Endothelial cell of umbilical vein (primary cell): ENCODE results near the gene GSTA2. TPM values are rescaled to one million over a fixed set of nuclear protein-coding genes. Genes with fewer than 3 reads are reported as not detected.
"Not testable (repeated sequence)": the region's sequence is repeated elsewhere in the genome, so short reads cannot be mapped to it uniquely, and the experiment has no call there.

Source experiments
- BruUV-seq: library from RNA; stranded (reverse); fragments of 400-500 nt; replicated peaks from 2 replicates; lab custom pipeline; 2021; lab: Mats Ljungman, UMichigan
- CTCF ChIA-PET: fragments of 300-600, 350-600 bp; sonication (Branson Sonifier 250); formaldehyde crosslinking; loops from one replicate; lab custom pipeline; 2021; ENCODE audit warnings: antibody characterized with exemption, inconsistent platforms; lab: Charles Lee
- POLR2A ChIA-PET: fragments of 300-600, 350-600 bp; sonication (Branson Sonifier 250); formaldehyde crosslinking; loops from one replicate; lab custom pipeline; 2021; ENCODE audit warnings: antibody characterized with exemption, inconsistent platforms; lab: Charles Lee
- DNase-seq: peaks from one replicate; pipeline ENCODE4 v3.0.0-alpha.2; 2011; ENCODE audit warnings: low read depth, low spot score
- FAIRE-seq: peaks from 2 replicates; lab custom pipeline; 2011; peaks lifted over from hg19 to GRCh38; lab: Jason Lieb, UNC
- H2AFZ ChIP-seq: 2 replicates; pipeline ENCODE4 v1.6.0; 2012; ENCODE audit warnings: low read depth, low read length, control low read depth, inconsistent platforms
- H3K27ac ChIP-seq: 2 replicates; pipeline ENCODE4 v1.5.1; 2011; ENCODE audit warnings: low read depth, mild to moderate bottlenecking, control low read depth, low read length, moderate library complexity; ENCODE audit not compliant: insufficient read depth
- H3K27me3 ChIP-seq, 2 experiments: 2 replicates each; pipeline versions ENCODE4 v1.6.0 to v1.6.1; 2011; ENCODE audit warnings: low read length in 2 of 2, mixed read lengths in 1 of 2; ENCODE audit not compliant: control insufficient read depth in 2 of 2, insufficient read depth in 2 of 2
- H3K36me3 ChIP-seq, 2 experiments: 2 replicates in 1 of 2; 3 replicates in 1 of 2; pipeline ENCODE4 v1.5.1; 2011; ENCODE audit warnings: low read length in 2 of 2, mild to moderate bottlenecking in 1 of 2, moderate library complexity in 1 of 2; ENCODE audit not compliant: control insufficient read depth in 2 of 2, insufficient read depth in 2 of 2; ENCODE audit errors: extremely low read depth in 1 of 2
- H3K4me1 ChIP-seq: 3 replicates; pipeline ENCODE4 v1.5.1; 2011; ENCODE audit warnings: mild to moderate bottlenecking, low read length; ENCODE audit not compliant: control insufficient read depth, insufficient read depth; ENCODE audit errors: extremely low read depth
- H3K4me2 ChIP-seq: 2 replicates; pipeline ENCODE4 v1.6.1; 2011; ENCODE audit warnings: low read length, control low read depth, mixed read lengths; ENCODE audit not compliant: insufficient read depth
- H3K4me3 ChIP-seq, 3 experiments: fragments of 200-600 bp in 1 of 3; sonication (generic), shearing (Covaris generic) in 1 of 3; replicated peaks in 1 of 3; 2 replicates each; pipeline ENCODE4 v1.5.1; 2011 to 2016; ENCODE audit warnings: control low read depth in 3 of 3, low read length in 3 of 3, mild to moderate bottlenecking in 2 of 3, inconsistent platforms in 1 of 3, low read depth in 1 of 3, moderate library complexity in 1 of 3; ENCODE audit not compliant: insufficient read depth in 1 of 3
- H3K79me2 ChIP-seq: 2 replicates; pipeline ENCODE4 v1.6.0; 2012; ENCODE audit warnings: low read length, inconsistent platforms; ENCODE audit not compliant: control insufficient read depth, insufficient read depth
- H3K9ac ChIP-seq: replicated peaks from 2 replicates; pipeline ENCODE3; 2011; ENCODE audit warnings: low read length, control low read depth; ENCODE audit not compliant: insufficient read depth; ENCODE audit errors: extremely low read depth
- H3K9me1 ChIP-seq: replicated peaks from 3 replicates; pipeline ENCODE4 v1.6.0; 2011; ENCODE audit warnings: mild to moderate bottlenecking, low read length; ENCODE audit not compliant: control insufficient read depth, insufficient read depth; ENCODE audit errors: extremely low read depth
- H3K9me3 ChIP-seq: replicated peaks from 2 replicates; pipeline ENCODE4 v1.5.1; 2012; ENCODE audit warnings: low read length, inconsistent platforms; ENCODE audit not compliant: control insufficient read depth, insufficient read depth
- H4K20me1 ChIP-seq: replicated peaks from 2 replicates; pipeline ENCODE3; 2011; ENCODE audit warnings: mild to moderate bottlenecking, low read length; ENCODE audit not compliant: control insufficient read depth, insufficient read depth; ENCODE audit errors: extremely low read depth
- GATA2 ChIP-seq: IDR thresholded peaks from 2 replicates; pipeline ENCODE4 v1.7.0; 2011; ENCODE audit warnings: low read depth, mild to moderate bottlenecking, moderate library complexity, mixed read lengths, low read length; ENCODE audit not compliant: insufficient read length, insufficient read depth
- MYC ChIP-seq: IDR thresholded peaks from one replicate; pipeline ENCODE4 v1.6.1; 2011; ENCODE audit warnings: mild to moderate bottlenecking, low read depth, low read length
- POLR2AphosphoS5 ChIP-seq: IDR thresholded peaks from 2 replicates; pipeline ENCODE4 v1.6.1; 2012; ENCODE audit warnings: low read depth, mild to moderate bottlenecking, control low read depth, low read length, moderate library complexity; ENCODE audit not compliant: insufficient read depth
- dilution Hi-C: fragments of 300-500 bp; cut with MboI; formaldehyde crosslinking; loops from one replicate; pipeline ENCODE4 v1.15.0; 2019; ENCODE audit warnings: low sequenced_read_pairs; ENCODE audit not compliant: extremely low pct_ligation_motif_present
- intact Hi-C: fragments of 100-400 bp; cut with micrococcal nuclease; formaldehyde crosslinking; loops from one replicate; pipeline ENCODE4 v1.10.0; 2022
- polyA plus RNA-seq, 4 experiments: library from polyadenylated mRNA; depleted of rRNA in 3 of 4; stranded (reverse) in 3 of 4; unstranded in 1 of 4; fragments of >200 nt; gene quantifications; 2 replicates each; pipeline versions ENCODE4 v1.2.1 to v1.2.3, GENCODE V29; 2011 to 2012; ENCODE audit warnings: missing spikeins in 1 of 4
- total RNA-seq: library from RNA; stranded (reverse); gene quantifications from 2 replicates; pipeline ENCODE4 v1.2.3, GENCODE V29; 2021
- TF ChIP-seq, protein P1 (sequence below), 2 donors: IDR thresholded peaks; 1 replicate in 1 of 2; 2 replicates in 1 of 2; pipeline ENCODE4 v1.5.1; 2011; ENCODE audit warnings: low read length in 2 of 2, mild to moderate bottlenecking in 2 of 2, moderate library complexity in 2 of 2, control low read depth in 1 of 2, inconsistent platforms in 1 of 2, low read depth in 1 of 2; ENCODE audit not compliant: insufficient read depth in 1 of 2; ENCODE audit errors: extremely low read depth in 1 of 2
- TF ChIP-seq, protein P2 (sequence below): IDR thresholded peaks from 2 replicates; pipeline ENCODE4 v1.6.1; 2011; ENCODE audit not compliant: insufficient read depth, insufficient read length

The GSTA2 gene
- total and polyA plus RNA-seq, 2 donors (not counting 3 experiments of a cell fraction or from before 2014, with no cell fraction given), result not detected

DNA sequence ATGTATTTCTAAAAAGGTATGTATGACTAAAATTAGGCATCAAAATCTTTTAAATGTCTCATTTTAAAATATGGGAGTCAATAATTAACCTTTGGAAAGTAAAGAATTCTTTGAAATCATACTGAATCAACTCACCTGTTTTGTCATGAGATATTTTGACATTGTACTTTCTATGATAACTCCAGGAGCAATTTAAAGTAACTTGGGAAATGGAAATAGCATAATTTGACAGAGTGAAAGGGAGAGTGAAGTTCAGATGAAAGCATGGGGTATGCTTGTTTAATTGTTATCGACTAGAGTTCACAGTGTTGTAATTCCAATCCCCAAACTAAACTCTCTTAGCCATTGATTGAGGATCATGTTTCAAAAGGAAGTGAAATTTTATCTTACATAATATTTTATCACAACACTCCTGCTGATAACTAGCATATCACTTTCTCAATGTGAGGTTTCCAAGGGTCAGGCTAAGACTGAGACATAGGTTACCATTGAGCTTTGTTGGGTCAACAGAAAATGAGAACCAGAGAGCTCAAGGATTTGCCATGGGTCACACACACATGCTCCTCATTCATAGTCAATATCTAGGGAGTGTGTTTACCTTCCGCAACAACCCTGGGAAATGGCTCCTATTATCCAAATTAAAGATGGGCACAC is 38.0 kb upstream of the GSTA2 start:
- Histone ChIP-seq H3K4me1 (no peaks in the 10 kb centered on the region), H3K9me1 (no peaks in the 10 kb centered on the region), H4K20me1 (no peaks in the 10 kb centered on the region), H3K27me3 (no peaks in the 10 kb centered on the region), H3K36me3 (no peaks in the 10 kb centered on the region), H3K4me3 (no peak overlapping the region), H3K27ac (no peak overlapping the region), H3K4me2 (no peak overlapping the region), H3K9me3 (no peaks in the 10 kb centered on the region), H3K79me2 (no peaks in the 10 kb centered on the region), H2AFZ (no peak overlapping the region), H3K9ac (no peak overlapping the region)
- TF ChIP-seq, protein P1, sequence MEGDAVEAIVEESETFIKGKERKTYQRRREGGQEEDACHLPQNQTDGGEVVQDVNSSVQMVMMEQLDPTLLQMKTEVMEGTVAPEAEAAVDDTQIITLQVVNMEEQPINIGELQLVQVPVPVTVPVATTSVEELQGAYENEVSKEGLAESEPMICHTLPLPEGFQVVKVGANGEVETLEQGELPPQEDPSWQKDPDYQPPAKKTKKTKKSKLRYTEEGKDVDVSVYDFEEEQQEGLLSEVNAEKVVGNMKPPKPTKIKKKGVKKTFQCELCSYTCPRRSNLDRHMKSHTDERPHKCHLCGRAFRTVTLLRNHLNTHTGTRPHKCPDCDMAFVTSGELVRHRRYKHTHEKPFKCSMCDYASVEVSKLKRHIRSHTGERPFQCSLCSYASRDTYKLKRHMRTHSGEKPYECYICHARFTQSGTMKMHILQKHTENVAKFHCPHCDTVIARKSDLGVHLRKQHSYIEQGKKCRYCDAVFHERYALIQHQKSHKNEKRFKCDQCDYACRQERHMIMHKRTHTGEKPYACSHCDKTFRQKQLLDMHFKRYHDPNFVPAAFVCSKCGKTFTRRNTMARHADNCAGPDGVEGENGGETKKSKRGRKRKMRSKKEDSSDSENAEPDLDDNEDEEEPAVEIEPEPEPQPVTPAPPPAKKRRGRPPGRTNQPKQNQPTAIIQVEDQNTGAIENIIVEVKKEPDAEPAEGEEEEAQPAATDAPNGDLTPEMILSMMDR (IDR thresholded peaks at IDR 0.05; ENCODE audit: extremely low read depth in 1 of 2, insufficient read depth in 1 of 2, low read depth in 1 of 2, low read length in 2 of 2), result no peak
- TF ChIP-seq POLR2AphosphoS5, result no peak
- TF ChIP-seq, protein P2, sequence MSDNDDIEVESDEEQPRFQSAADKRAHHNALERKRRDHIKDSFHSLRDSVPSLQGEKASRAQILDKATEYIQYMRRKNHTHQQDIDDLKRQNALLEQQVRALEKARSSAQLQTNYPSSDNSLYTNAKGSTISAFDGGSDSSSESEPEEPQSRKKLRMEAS, result no peak
- no peak for TF ChIP-seq GATA2
- TF ChIP-seq MYC, result no peak
- DNase-seq, result no peak
- no peak for FAIRE-seq
- BruUV-seq, result no TSS peak
- dilution Hi-C loops (no loop called here), intact Hi-C loops (no loop called here)
- POLR2A ChIA-PET, result no interaction called here
- CTCF ChIA-PET, result no interaction called here

GRCh38 chr6:52799272-52799671 is 36.0 kb upstream of the GSTA2 start:
- H3K36me3 ChIP-seq, DNase-seq, dilution Hi-C loops, H3K4me1 ChIP-seq, BruUV-seq, H3K27ac ChIP-seq, H3K9ac ChIP-seq, H3K9me3 ChIP-seq, H2AFZ ChIP-seq, CTCF ChIA-PET, H3K79me2 ChIP-seq, H4K20me1 ChIP-seq, H3K4me3 ChIP-seq, H3K4me2 ChIP-seq, H3K27me3 ChIP-seq, intact Hi-C loops, H3K9me1 ChIP-seq, POLR2A ChIA-PET, FAIRE-seq: not testable (repeated sequence)

- H3K79me2 ChIP-seq, BruUV-seq, H3K4me3 ChIP-seq, H4K20me1 ChIP-seq, FAIRE-seq, CTCF ChIA-PET, H3K27me3 ChIP-seq, POLR2A ChIA-PET, H3K9ac ChIP-seq, dilution Hi-C loops, H3K9me3 ChIP-seq, H3K36me3 ChIP-seq, H3K4me1 ChIP-seq, intact Hi-C loops, H3K4me2 ChIP-seq, H2AFZ ChIP-seq, H3K9me1 ChIP-seq, DNase-seq, H3K27ac ChIP-seq: not testable (repeated sequence)
Observed at GRCh38 chr6:52794366-52794765, 31.1 kb upstream of the GSTA2 start.
